ENCODE results near the gene SP3. TPM values are rescaled to one million over a fixed set of nuclear protein-coding genes. Genes with fewer than 3 reads are reported as not detected.
A peak's percentile ranks its signal among the peaks of the same experiment; 100 is the strongest.

SP3 gene
- total RNA-seq, 1 donor, result 129 TPM

- H3K4me3 ChIP-seq (ENCODE audit: low read depth, low read length), result no peak overlapping the region
- peak; percentile 61 for DNase-seq (ENCODE audit: low read depth)
- no peak for TF ChIP-seq CTCF (IDR thresholded peaks at IDR 0.05; ENCODE audit: insufficient read depth, low read depth, low read length)
These were observed 46.0 kb upstream of the SP3 start for GRCh38 chr2:174011173-174011572.

GRCh38 chr2:174009488-174010223 lies 44.5 kb upstream of the SP3 start:
- no peak overlapping the region for H3K4me3 ChIP-seq (ENCODE audit: low read depth, low read length)
- peak; percentile 51 for DNase-seq (ENCODE audit: low read depth)
- TF ChIP-seq CTCF (IDR thresholded peaks at IDR 0.05; ENCODE audit: insufficient read depth, low read depth, low read length), result no peak

- no peak for DNase-seq (ENCODE audit: low read depth)
These were observed 43.5 kb upstream of the SP3 start for GRCh38 chr2:174008720-174009119.

GRCh38 chr2:174007010-174007409 lies 41.8 kb upstream of the SP3 start:
- TF ChIP-seq CTCF (IDR thresholded peaks at IDR 0.05; ENCODE audit: insufficient read depth, low read depth, low read length), result no peak
- peak; percentile 34 for DNase-seq (ENCODE audit: low read depth)
- no peak overlapping the region for H3K4me3 ChIP-seq (ENCODE audit: low read depth, low read length)

More at GRCh38 chr2:174008720-174009119, 43.5 kb upstream of the SP3 start:
- no peak overlapping the region for H3K4me3 ChIP-seq (ENCODE audit: low read depth, low read length)
- no peak for TF ChIP-seq CTCF (IDR thresholded peaks at IDR 0.05; ENCODE audit: insufficient read depth, low read depth, low read length)

- no peak for DNase-seq (ENCODE audit: low read depth)
- no peak overlapping the region for H3K4me3 ChIP-seq (ENCODE audit: low read depth, low read length)
- TF ChIP-seq CTCF (IDR thresholded peaks at IDR 0.05; ENCODE audit: insufficient read depth, low read depth, low read length), result no peak
These were observed 40.7 kb upstream of the SP3 start for GRCh38 chr2:174005801-174006419.

- H3K4me3 ChIP-seq (ENCODE audit: low read depth, low read length), result no peak overlapping the region
- peak; percentile 84 for DNase-seq (ENCODE audit: low read depth)
- no peak for TF ChIP-seq CTCF (IDR thresholded peaks at IDR 0.05; ENCODE audit: insufficient read depth, low read depth, low read length)
These were observed 39.9 kb upstream of the SP3 start for GRCh38 chr2:174004905-174005605.

Measured in fibroblast of villous mesenchyme (primary cell).